ENCODE data around the gene PHYHD1.
A peak's percentile ranks its signal among the peaks of the same experiment; 100 is the strongest.
"Not testable (repeated sequence)": the region's sequence is repeated elsewhere in the genome, so short reads cannot be mapped to it uniquely, and the experiment has no call there.

PHYHD1 gene

GRCh38 chr9:128947277-128947526, 26.4 kb downstream of the PHYHD1 start:
- Histone ChIP-seq H3K9me3 (ENCODE audit: control insufficient read depth, low read depth, low read length) (no peaks in the 10 kb centered on the region), H3K4me1 (ENCODE audit: control insufficient read depth, low read depth, low read length) (peaks cover 3% of the 10 kb centered on the region), H3K27me3 (ENCODE audit: control insufficient read depth, insufficient read depth, low read length) (no peaks in the 10 kb centered on the region), H3K9ac (ENCODE audit: low read length) (peak overlapping the region; percentile 87), H3K4me3 (ENCODE audit: low read length) (peak overlapping the region; percentile 92), H3K27ac (ENCODE audit: low read length) (no peak overlapping the region), H3K36me3 (ENCODE audit: control insufficient read depth, low read depth, low read length) (peaks cover 16% of the 10 kb centered on the region)

- Histone ChIP-seq H3K4me1 (ENCODE audit: control insufficient read depth, low read depth, low read length) (peaks cover 3% of the 10 kb centered on the region), H3K27ac (ENCODE audit: low read length) (peak within 1 kb of the TSS; percentile 64), H3K9ac (ENCODE audit: low read length) (peak within 1 kb of the TSS; percentile 87), H3K27me3 (ENCODE audit: control insufficient read depth, insufficient read depth, low read length) (no peaks in the 10 kb centered on the region), H3K9me3 (ENCODE audit: control insufficient read depth, low read depth, low read length) (no peaks in the 10 kb centered on the region), H3K4me3 (ENCODE audit: low read length) (peak within 1 kb of the TSS; percentile 92), H3K36me3 (ENCODE audit: control insufficient read depth, low read depth, low read length) (peaks cover 20% of the 10 kb centered on the region)
Measured at GRCh38 chr9:128947527-128948301, 26.9 kb downstream of the PHYHD1 start, which contains the start of the genes DOLK and NUP188. TSS of gene DOLK (minus strand) at chr9:128947603. CDS start at chr9:128947303, 300 bp downstream. TSS of gene NUP188 (plus strand) at chr9:128947699. CDS start at chr9:128947720, 21 bp downstream.

- not testable (repeated sequence) for H3K4me3 ChIP-seq (ENCODE audit: low read length); H3K4me1 ChIP-seq (ENCODE audit: control insufficient read depth, low read depth, low read length); H3K9me3 ChIP-seq (ENCODE audit: control insufficient read depth, low read depth, low read length); H3K27ac ChIP-seq (ENCODE audit: low read length); H3K9ac ChIP-seq (ENCODE audit: low read length); H3K27me3 ChIP-seq (ENCODE audit: control insufficient read depth, insufficient read depth, low read length)
- peaks cover 57% of the 10 kb centered on the region for H3K36me3 ChIP-seq (ENCODE audit: control insufficient read depth, low read depth, low read length)
Measured at GRCh38 chr9:128961403-128961802, 40.6 kb downstream of the PHYHD1 start.

- no peak overlapping the region for H3K9ac ChIP-seq (ENCODE audit: low read length)
Measured at GRCh38 chr9:128969491-128969890, 48.7 kb downstream of the PHYHD1 start.

GRCh38 chr9:128972956-128973355, 52.2 kb downstream of the PHYHD1 start:
- no peak overlapping the region for H3K9ac ChIP-seq (ENCODE audit: low read length)
- no peaks in the 10 kb centered on the region for H3K9me3 ChIP-seq (ENCODE audit: control insufficient read depth, low read depth, low read length)
- no peak overlapping the region for H3K4me3 ChIP-seq (ENCODE audit: low read length)
- no peaks in the 10 kb centered on the region for H3K27me3 ChIP-seq (ENCODE audit: control insufficient read depth, insufficient read depth, low read length)
- no peak overlapping the region for H3K27ac ChIP-seq (ENCODE audit: low read length)
- peaks cover 65% of the 10 kb centered on the region for H3K36me3 ChIP-seq (ENCODE audit: control insufficient read depth, low read depth, low read length)
- no peaks in the 10 kb centered on the region for H3K4me1 ChIP-seq (ENCODE audit: control insufficient read depth, low read depth, low read length)

More at GRCh38 chr9:128969491-128969890, 48.7 kb downstream of the PHYHD1 start:
- Histone ChIP-seq H3K9me3 (ENCODE audit: control insufficient read depth, low read depth, low read length) (no peaks in the 10 kb centered on the region), H3K27ac (ENCODE audit: low read length) (no peak overlapping the region), H3K4me1 (ENCODE audit: control insufficient read depth, low read depth, low read length) (no peaks in the 10 kb centered on the region), H3K4me3 (ENCODE audit: low read length) (no peak overlapping the region), H3K27me3 (ENCODE audit: control insufficient read depth, insufficient read depth, low read length) (no peaks in the 10 kb centered on the region), H3K36me3 (ENCODE audit: control insufficient read depth, low read depth, low read length) (peaks cover 70% of the 10 kb centered on the region)

- Histone ChIP-seq H3K27me3 (ENCODE audit: control insufficient read depth, insufficient read depth, low read length) (no peaks in the 10 kb centered on the region), H3K4me1 (ENCODE audit: control insufficient read depth, low read depth, low read length) (no peaks in the 10 kb centered on the region), H3K27ac (ENCODE audit: low read length) (no peak overlapping the region), H3K4me3 (ENCODE audit: low read length) (no peak overlapping the region), H3K9ac (ENCODE audit: low read length) (no peak overlapping the region), H3K9me3 (ENCODE audit: control insufficient read depth, low read depth, low read length) (no peaks in the 10 kb centered on the region), H3K36me3 (ENCODE audit: control insufficient read depth, low read depth, low read length) (peaks cover 62% of the 10 kb centered on the region)
Measured at GRCh38 chr9:128979111-128979510, 58.3 kb downstream of the PHYHD1 start.

- H3K4me1 ChIP-seq (ENCODE audit: control insufficient read depth, low read depth, low read length): no peaks in the 10 kb centered on the region
- H3K27ac ChIP-seq (ENCODE audit: low read length): no peak overlapping the region
- no peaks in the 10 kb centered on the region for H3K9me3 ChIP-seq (ENCODE audit: control insufficient read depth, low read depth, low read length)
- H3K27me3 ChIP-seq (ENCODE audit: control insufficient read depth, insufficient read depth, low read length): no peaks in the 10 kb centered on the region
- no peak overlapping the region for H3K4me3 ChIP-seq (ENCODE audit: low read length)
- no peak overlapping the region for H3K9ac ChIP-seq (ENCODE audit: low read length)
- H3K36me3 ChIP-seq (ENCODE audit: control insufficient read depth, low read depth, low read length): peaks cover 93% of the 10 kb centered on the region
Measured at GRCh38 chr9:128983536-128983935, 62.8 kb downstream of the PHYHD1 start.

GRCh38 chr9:128986671-128987070, 65.9 kb downstream of the PHYHD1 start:
- H3K9ac ChIP-seq (ENCODE audit: low read length): no peak overlapping the region
- H3K36me3 ChIP-seq (ENCODE audit: control insufficient read depth, low read depth, low read length): peaks cover 72% of the 10 kb centered on the region
- H3K4me1 ChIP-seq (ENCODE audit: control insufficient read depth, low read depth, low read length): no peaks in the 10 kb centered on the region
- H3K27me3 ChIP-seq (ENCODE audit: control insufficient read depth, insufficient read depth, low read length): no peaks in the 10 kb centered on the region
- no peak overlapping the region for H3K27ac ChIP-seq (ENCODE audit: low read length)
- no peak overlapping the region for H3K4me3 ChIP-seq (ENCODE audit: low read length)
- H3K9me3 ChIP-seq (ENCODE audit: control insufficient read depth, low read depth, low read length): no peaks in the 10 kb centered on the region

- no peak overlapping the region for H3K9ac ChIP-seq (ENCODE audit: low read length)
- no peaks in the 10 kb centered on the region for H3K27me3 ChIP-seq (ENCODE audit: control insufficient read depth, insufficient read depth, low read length)
- no peaks in the 10 kb centered on the region for H3K9me3 ChIP-seq (ENCODE audit: control insufficient read depth, low read depth, low read length)
- H3K36me3 ChIP-seq (ENCODE audit: control insufficient read depth, low read depth, low read length): peaks cover 70% of the 10 kb centered on the region
- no peak overlapping the region for H3K27ac ChIP-seq (ENCODE audit: low read length)
- H3K4me3 ChIP-seq (ENCODE audit: low read length): no peak overlapping the region
- H3K4me1 ChIP-seq (ENCODE audit: control insufficient read depth, low read depth, low read length): no peaks in the 10 kb centered on the region
Measured at GRCh38 chr9:128987805-128988204, 67.0 kb downstream of the PHYHD1 start.
